ENCODE data around the gene PLAAT3.

DNA sequence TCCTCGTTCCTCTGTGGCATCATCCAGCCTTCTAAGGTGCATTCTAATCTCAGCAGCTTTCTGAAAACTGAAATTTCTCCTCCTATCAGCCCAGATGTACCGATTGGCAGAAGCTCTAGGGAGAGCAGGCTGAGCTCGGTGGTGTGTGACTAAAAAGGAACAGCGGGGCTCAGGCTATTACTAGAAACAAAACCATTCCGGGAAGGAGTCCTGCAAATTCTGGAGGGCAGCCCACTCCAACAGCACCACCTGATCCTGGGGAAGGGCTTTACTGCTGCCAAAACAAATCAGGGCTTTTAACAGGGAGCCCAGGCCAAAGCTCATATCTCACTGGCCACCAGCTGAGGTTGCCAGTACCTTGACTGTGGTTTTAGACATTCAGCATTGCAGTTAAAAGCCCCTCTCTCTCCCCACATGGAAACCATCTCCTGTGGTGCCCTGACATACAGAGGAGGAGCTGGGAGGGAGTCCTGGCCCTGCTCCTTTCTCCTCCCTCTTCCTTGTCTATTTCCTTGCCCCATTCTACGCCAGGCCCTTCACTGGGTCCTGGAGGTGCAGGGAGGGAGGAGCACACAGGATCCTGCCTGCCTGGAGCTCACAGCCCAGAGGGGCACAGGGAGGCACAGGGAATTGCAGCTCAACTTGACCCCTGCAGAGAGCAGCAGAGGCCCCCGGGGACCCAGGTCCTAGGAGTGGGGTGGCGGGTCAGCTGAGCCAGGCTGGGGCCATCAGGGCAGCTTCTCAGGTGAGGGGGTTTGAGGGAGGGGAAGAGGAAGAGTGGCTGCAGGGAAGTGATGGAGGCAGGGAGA is 76.7 kb downstream of the PLAAT3 start:
- TF ChIP-seq, protein P1, sequence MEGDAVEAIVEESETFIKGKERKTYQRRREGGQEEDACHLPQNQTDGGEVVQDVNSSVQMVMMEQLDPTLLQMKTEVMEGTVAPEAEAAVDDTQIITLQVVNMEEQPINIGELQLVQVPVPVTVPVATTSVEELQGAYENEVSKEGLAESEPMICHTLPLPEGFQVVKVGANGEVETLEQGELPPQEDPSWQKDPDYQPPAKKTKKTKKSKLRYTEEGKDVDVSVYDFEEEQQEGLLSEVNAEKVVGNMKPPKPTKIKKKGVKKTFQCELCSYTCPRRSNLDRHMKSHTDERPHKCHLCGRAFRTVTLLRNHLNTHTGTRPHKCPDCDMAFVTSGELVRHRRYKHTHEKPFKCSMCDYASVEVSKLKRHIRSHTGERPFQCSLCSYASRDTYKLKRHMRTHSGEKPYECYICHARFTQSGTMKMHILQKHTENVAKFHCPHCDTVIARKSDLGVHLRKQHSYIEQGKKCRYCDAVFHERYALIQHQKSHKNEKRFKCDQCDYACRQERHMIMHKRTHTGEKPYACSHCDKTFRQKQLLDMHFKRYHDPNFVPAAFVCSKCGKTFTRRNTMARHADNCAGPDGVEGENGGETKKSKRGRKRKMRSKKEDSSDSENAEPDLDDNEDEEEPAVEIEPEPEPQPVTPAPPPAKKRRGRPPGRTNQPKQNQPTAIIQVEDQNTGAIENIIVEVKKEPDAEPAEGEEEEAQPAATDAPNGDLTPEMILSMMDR (IDR thresholded peaks at IDR 0.05; ENCODE audit: low read depth, low read length) = no peak
- no peak for TF ChIP-seq EZH2phosphoT487 (IDR thresholded peaks at IDR 0.05; ENCODE audit: low read depth)
